Mesendoderm (in vitro differentiated cells): ENCODE results near the gene SRRM4.
A peak's percentile ranks its signal among the peaks of the same experiment; 100 is the strongest.

Source experiments
- DNase-seq: peaks from one replicate; pipeline ENCODE4 v3.0.0; 2013
- H2AK5ac ChIP-seq: 2 replicates; pipeline ENCODE4 v1.6.1; 2013; ENCODE audit warnings: low read length, inconsistent platforms
- H2BK120ac ChIP-seq: 2 replicates; pipeline ENCODE4 v1.6.1; 2013; ENCODE audit warnings: low read depth, mild to moderate bottlenecking, low read length, moderate library complexity, mixed read lengths
- H2BK15ac ChIP-seq: replicated peaks from 2 replicates; pipeline ENCODE4 v1.6.1; 2013; ENCODE audit warnings: low read depth, mild to moderate bottlenecking, moderate library complexity
- H2BK5ac ChIP-seq: 2 replicates; pipeline ENCODE4 v1.6.1; 2013; ENCODE audit warnings: low read length, inconsistent platforms
- H3K18ac ChIP-seq: 2 replicates; pipeline ENCODE4 v1.6.1; 2013; ENCODE audit warnings: mild to moderate bottlenecking, low read length, mixed read lengths
- H3K23ac ChIP-seq: one replicate; pipeline ENCODE4 v1.6.1; 2013; ENCODE audit warnings: low read length
- H3K27ac ChIP-seq: 2 replicates; pipeline ENCODE4 v1.5.1; 2013; ENCODE audit warnings: low read depth, mild to moderate bottlenecking, inconsistent platforms, low read length, moderate library complexity
- H3K27me3 ChIP-seq: 2 replicates; pipeline ENCODE4 v1.6.1; 2013; ENCODE audit warnings: low read length, control low read depth, mild to moderate bottlenecking, inconsistent platforms; ENCODE audit not compliant: insufficient read depth, poor library complexity
- H3K36me3 ChIP-seq: 2 replicates; pipeline ENCODE4 v1.6.1; 2013; ENCODE audit warnings: low read length, inconsistent platforms; ENCODE audit not compliant: control insufficient read depth, insufficient read depth
- H3K4ac ChIP-seq: one replicate; pipeline ENCODE4 v1.6.1; 2013; ENCODE audit warnings: low read depth, mild to moderate bottlenecking, low read length, moderate library complexity
- H3K4me1 ChIP-seq: 2 replicates; pipeline ENCODE4 v1.6.1; 2013; ENCODE audit warnings: low read depth, low read length, inconsistent platforms; ENCODE audit not compliant: control insufficient read depth
- H3K4me2 ChIP-seq: 2 replicates; pipeline ENCODE4 v1.6.1; 2013; ENCODE audit warnings: low read length
- H3K4me3 ChIP-seq: 2 replicates; pipeline ENCODE4 v1.5.1; 2013; ENCODE audit warnings: mild to moderate bottlenecking, low read length
- H3K56ac ChIP-seq: one replicate; pipeline ENCODE4 v1.6.1; 2013; ENCODE audit warnings: low read length
- H3K79me1 ChIP-seq: 2 replicates; pipeline ENCODE4 v1.6.1; 2013; ENCODE audit warnings: low read length, inconsistent platforms
- H3K79me2 ChIP-seq: 2 replicates; pipeline ENCODE4 v1.6.1; 2013; ENCODE audit warnings: mild to moderate bottlenecking, low read length; ENCODE audit not compliant: control insufficient read depth, insufficient read depth
- H3K9ac ChIP-seq: 2 replicates; pipeline ENCODE4 v1.6.1; 2013; ENCODE audit warnings: low read length, inconsistent platforms
- H4K5ac ChIP-seq: one replicate; pipeline ENCODE4 v1.6.1; 2013; ENCODE audit warnings: low read length
- H4K8ac ChIP-seq: one replicate; pipeline ENCODE4 v1.6.1; 2013; ENCODE audit warnings: low read depth, mild to moderate bottlenecking, control low read depth, low read length, moderate library complexity
- WGBS: extraction: QIAGEN DNeasy Blood & Tissue Kit; methylation state at CpG from one replicate; pipeline ENCODE4 v1.1.7; 2013; ENCODE audit warnings: low lambda C conversion rate, missing lambda C conversion rate; ENCODE audit not compliant: insufficient coverage; ENCODE audit errors: extremely low coverage; 5-methylcytosine and 5-hydroxymethylcytosine counted together

Gene SRRM4

GRCh38 chr12:119176267-119177055 lies 195.1 kb downstream of the SRRM4 start:
- Histone ChIP-seq H3K18ac (peak overlapping the region; percentile 54), H4K5ac (no peak overlapping the region), H2BK15ac (no peak overlapping the region), H3K9ac (no peak overlapping the region), H3K27ac (no peak overlapping the region), H3K4ac (no peak overlapping the region), H3K4me3 (no peak overlapping the region), H3K56ac (peak overlapping the region; percentile 73), H3K23ac (no peak overlapping the region), H2AK5ac (no peak overlapping the region), H2BK120ac (no peak overlapping the region), H3K79me2 (peaks cover 1% of the 10 kb centered on the region), H4K8ac (no peak overlapping the region), H3K36me3 (no peaks in the 10 kb centered on the region), H3K27me3 (no peaks in the 10 kb centered on the region), H3K79me1 (peaks cover 1% of the 10 kb centered on the region), H3K4me1 (peaks cover 19% of the 10 kb centered on the region), H3K4me2 (no peak overlapping the region), H2BK5ac (no peak overlapping the region)
- peak; percentile 91 for DNase-seq
- WGBS = no CpG with 5 or more reads among the region's 21 CpGs

- Histone ChIP-seq H4K5ac (no peak overlapping the region), H2AK5ac (no peak overlapping the region), H3K4me2 (no peak overlapping the region), H3K9ac (no peak overlapping the region), H3K23ac (no peak overlapping the region), H3K27ac (no peak overlapping the region), H3K4ac (no peak overlapping the region), H3K79me1 (peaks cover 3% of the 10 kb centered on the region), H3K4me1 (peaks cover 23% of the 10 kb centered on the region), H3K27me3 (no peaks in the 10 kb centered on the region), H3K18ac (peak overlapping the region; percentile 54), H3K4me3 (no peak overlapping the region), H2BK5ac (no peak overlapping the region), H2BK120ac (no peak overlapping the region), H3K36me3 (no peaks in the 10 kb centered on the region), H2BK15ac (no peak overlapping the region), H4K8ac (no peak overlapping the region), H3K79me2 (peaks cover 4% of the 10 kb centered on the region), H3K56ac (no peak overlapping the region)
- no CpG with 5 or more reads among the region's 4 CpGs for WGBS
- DNase-seq = no peak
Observed at GRCh38 chr12:119177056-119177325, 195.7 kb downstream of the SRRM4 start.

- Histone ChIP-seq H2BK5ac (no peak overlapping the region), H3K27ac (peak overlapping the region; percentile 40), H3K4ac (no peak overlapping the region), H3K36me3 (no peaks in the 10 kb centered on the region), H3K4me3 (no peak overlapping the region), H3K23ac (no peak overlapping the region), H3K79me2 (peaks cover 8% of the 10 kb centered on the region), H2BK120ac (no peak overlapping the region), H3K4me1 (peaks cover 19% of the 10 kb centered on the region), H2AK5ac (no peak overlapping the region), H2BK15ac (no peak overlapping the region), H4K8ac (no peak overlapping the region), H3K18ac (no peak overlapping the region), H3K79me1 (peaks cover 7% of the 10 kb centered on the region), H3K4me2 (no peak overlapping the region), H3K9ac (no peak overlapping the region), H3K56ac (no peak overlapping the region), H3K27me3 (no peaks in the 10 kb centered on the region), H4K5ac (no peak overlapping the region)
- DNase-seq = peak; percentile 87
- WGBS = no CpG with 5 or more reads among the region's 15 CpGs
Observed at GRCh38 chr12:119177724-119178380, 196.5 kb downstream of the SRRM4 start.

GRCh38 chr12:119178544-119179334 lies 197.4 kb downstream of the SRRM4 start, which contains the start of gene HSPB8:
Gene HSPB8 (plus strand): TSS chr12:119178931. CDS start chr12:119179313, 382 bp downstream.
- Histone ChIP-seq H3K23ac (peak within 1 kb of the TSS; percentile 59), H4K8ac (no peak within 1 kb of the TSS), H3K36me3 (no peaks in the 10 kb centered on the region), H3K79me1 (peaks cover 7% of the 10 kb centered on the region), H4K5ac (peak within 1 kb of the TSS; percentile 6), H3K4ac (peak within 1 kb of the TSS; percentile 45), H3K4me1 (peaks cover 19% of the 10 kb centered on the region), H3K18ac (peak within 1 kb of the TSS; percentile 91), H3K27ac (peak within 1 kb of the TSS; percentile 92), H3K4me3 (no peak within 1 kb of the TSS), H3K9ac (peak within 1 kb of the TSS; percentile 74), H2AK5ac (peak within 1 kb of the TSS; percentile 12), H3K4me2 (peak within 1 kb of the TSS; percentile 56), H2BK120ac (no peak within 1 kb of the TSS), H3K79me2 (peaks cover 10% of the 10 kb centered on the region), H3K56ac (peak within 1 kb of the TSS; percentile 85), H2BK5ac (peak within 1 kb of the TSS; percentile 47), H3K27me3 (no peaks in the 10 kb centered on the region), H2BK15ac (no peak within 1 kb of the TSS)
- WGBS = no CpG with 5 or more reads among the region's 33 CpGs
- DNase-seq = peak; percentile 94

- Histone ChIP-seq H2BK15ac (no peak overlapping the region), H3K79me1 (peaks cover 7% of the 10 kb centered on the region), H3K4me1 (peaks cover 19% of the 10 kb centered on the region), H3K23ac (peak overlapping the region; percentile 59), H3K4ac (peak overlapping the region; percentile 45), H3K4me2 (peak overlapping the region; percentile 56), H4K5ac (peak overlapping the region; percentile 6), H3K4me3 (no peak overlapping the region), H3K27ac (peak overlapping the region; percentile 92), H4K8ac (no peak overlapping the region), H3K9ac (peak overlapping the region; percentile 74), H2BK120ac (peak overlapping the region; percentile 52), H3K18ac (peak overlapping the region; percentile 91), H2AK5ac (peak overlapping the region; percentile 12), H3K79me2 (peaks cover 11% of the 10 kb centered on the region), H3K36me3 (no peaks in the 10 kb centered on the region), H3K56ac (peak overlapping the region; percentile 89), H3K27me3 (no peaks in the 10 kb centered on the region), H2BK5ac (peak overlapping the region; percentile 47)
- peak; percentile 96 for DNase-seq
- no CpG with 5 or more reads among the region's 18 CpGs for WGBS
Observed at GRCh38 chr12:119179335-119180021, 198.1 kb downstream of the SRRM4 start.
